Effector CD4-positive, alpha-beta T cell (primary cell): ENCODE data around the gene ADCY1.

ENCODE experiments used
- DNase-seq: peaks from one replicate; pipeline ENCODE4 v3.0.0-alpha.2; 2020

Gene ADCY1

DNA sequence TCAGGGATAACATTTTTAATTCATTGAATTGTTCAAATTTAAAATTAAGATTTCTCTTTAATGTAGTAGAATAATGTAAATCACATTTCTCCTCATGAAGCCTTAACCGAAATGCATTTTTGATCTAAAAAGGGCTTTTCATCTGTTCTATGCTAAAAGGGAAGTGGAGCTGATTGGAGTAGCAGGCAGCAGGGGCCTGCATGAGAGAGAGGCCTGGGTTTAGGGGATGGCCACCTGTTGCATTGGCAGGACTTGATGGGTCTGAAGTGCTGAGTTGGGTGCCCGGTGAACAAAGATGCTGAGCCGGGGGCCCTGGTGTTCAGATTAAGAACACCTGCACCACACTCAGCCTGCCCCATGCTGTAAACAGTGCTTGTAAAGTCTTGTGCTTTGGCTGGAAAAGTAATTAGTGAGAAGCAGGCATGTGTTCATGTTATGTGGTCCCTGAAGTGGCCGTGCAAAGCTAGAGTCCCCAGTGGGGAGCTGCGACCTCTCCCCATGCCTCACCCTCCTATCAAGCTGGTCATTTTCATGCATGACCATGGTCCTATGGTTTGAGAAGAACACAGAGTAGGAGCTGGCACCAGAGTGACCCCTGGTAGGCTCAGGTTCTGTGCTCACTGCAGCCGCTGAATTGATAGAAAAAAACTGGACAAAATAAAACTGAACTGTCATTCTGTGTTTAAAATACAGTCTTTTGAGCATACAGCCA lies 124.3 kb downstream of the ADCY1 start:
- DNase-seq = no peak

DNA sequence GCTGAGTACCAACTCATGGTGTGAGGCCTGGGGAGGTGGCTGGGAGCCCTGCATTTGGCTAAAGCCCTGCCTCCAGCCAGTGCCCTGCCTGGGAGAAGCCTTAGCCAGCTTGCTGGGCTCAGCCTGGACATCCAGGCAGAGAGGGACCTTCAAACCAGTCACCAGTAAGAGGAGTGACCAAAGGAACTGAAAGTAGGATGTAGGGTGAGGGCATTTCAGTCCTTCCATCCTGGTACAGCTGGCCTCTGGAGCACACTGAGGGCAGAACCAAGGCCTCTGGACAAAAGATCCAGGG lies 124.8 kb downstream of the ADCY1 start:
- no peak for DNase-seq

DNA sequence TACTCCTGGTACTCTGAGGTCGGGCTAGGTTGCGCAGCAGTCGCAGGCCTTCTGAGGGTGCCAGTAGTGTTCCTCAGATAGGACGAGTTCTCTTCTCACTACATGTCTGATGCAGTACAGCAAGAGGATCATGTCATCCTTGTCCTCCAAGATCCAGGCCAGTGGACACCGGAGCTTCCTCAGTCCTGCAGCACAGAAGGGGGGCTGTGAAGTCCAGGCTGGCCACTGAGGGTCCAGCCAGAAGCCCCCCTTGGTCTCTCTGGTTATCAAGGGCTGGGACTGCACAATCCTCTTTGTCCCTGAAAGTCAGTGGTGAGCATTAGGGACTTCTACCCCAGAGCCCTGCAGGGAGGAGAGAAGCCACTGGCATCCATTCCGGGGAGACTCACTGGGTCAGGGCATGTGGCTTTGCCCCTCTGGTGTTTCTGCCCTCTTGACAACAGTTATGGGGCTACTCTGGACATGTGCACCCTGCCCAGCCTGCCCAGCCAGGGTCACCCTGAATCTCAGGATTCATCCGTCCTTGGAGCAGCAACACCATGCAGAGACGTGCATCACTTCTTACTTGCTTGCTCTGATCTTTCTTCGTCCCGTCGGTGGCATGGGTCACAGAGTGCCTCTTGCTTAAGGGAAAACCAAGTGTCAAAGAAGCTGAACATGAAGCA lies 125.7 kb downstream of the ADCY1 start:
- no peak for DNase-seq

DNA sequence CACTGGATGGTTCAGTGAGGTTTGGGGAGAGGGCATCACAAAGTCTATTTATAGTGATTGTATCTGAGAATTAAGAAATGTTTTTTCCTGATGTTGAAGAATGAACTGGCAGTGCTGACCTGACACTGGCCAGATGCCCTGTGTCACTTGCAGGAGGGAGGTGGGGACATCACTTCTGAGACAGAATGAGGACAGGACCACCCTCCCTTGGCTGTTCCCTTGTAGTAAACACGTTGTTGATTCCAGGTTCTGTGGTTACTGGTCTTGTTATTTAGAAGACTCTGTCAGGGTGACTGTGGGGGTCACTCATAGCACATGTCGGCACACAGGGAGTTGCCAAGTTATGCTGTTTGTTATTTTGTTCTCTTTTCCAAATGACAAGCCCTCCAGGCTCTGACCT lies 126.4 kb downstream of the ADCY1 start:
- DNase-seq = no peak

DNA sequence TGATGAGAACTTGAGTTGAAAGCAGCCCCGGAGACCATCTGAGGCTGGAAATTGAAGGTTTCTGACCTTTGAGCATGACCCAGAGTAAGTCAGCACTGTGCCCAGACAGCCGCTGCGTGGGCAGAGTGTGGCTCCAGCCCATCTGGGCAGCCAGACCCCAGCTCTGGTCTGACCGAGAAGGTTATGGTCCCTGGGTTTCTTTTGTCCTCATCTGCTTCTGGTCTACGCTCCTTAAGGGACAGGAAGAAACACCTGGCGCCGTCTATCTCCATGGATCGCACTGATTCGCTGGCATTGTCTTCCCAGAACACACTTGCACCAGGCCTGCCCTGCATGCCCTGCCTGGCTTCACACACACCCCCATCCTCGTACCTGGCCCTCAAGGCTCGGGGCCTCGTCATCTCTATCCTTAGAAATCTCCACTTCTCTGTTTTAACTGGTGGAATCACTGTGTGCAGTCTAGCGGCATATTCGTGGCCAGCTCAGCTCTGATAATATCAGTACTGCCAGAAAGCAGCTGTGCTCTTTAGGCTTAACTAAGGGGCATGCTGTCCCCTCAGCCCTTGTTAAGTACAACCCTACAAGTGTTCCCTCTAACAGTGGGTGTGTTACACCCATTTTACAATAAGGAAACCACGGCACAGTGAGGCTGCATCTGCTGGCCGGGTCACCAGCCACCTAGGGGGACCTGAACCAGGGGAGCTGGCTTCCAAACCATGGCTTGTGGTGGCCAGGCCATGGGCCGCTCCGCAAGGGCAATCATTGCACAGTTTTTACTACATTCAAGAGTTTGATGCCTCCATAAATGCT lies 127.7 kb downstream of the ADCY1 start:
- DNase-seq = no peak

DNA sequence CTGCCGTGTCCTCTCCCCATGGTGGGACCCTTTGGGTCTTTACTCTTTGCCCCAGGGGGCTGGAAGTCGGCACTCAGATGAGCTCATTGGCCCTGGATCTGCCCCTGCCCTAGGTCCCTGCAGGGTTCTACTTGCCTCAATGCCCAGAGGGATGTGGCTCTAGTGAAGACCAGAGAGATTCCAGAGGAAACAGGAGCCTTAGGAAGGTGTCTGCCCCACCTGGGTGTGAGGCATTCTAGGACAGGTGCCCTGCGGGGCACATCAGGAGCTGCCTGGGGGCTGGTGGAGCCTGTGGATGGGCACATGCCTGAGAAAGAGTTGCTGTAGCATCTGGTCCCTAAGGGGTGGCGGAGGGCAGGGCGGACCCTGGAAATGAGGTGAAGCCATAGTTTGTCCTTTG lies 128.6 kb downstream of the ADCY1 start:
- no peak for DNase-seq

DNA sequence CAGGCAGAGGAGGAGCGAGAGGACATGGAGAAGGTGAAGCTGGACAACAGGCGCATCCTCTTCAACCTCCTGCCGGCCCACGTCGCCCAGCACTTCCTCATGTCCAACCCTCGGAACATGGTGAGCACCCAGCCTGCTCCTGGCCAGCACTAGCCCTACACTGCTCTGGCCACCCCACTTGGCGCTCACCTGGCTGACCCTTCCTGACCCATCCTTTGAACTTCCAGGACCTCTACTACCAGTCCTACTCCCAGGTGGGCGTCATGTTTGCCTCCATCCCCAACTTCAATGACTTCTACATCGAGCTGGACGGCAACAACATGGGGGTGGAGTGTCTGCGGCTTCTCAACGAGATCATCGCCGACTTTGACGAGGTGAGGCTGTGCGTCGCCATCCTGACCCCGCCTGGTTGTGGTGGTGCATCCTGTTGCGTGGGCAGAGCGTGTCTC lies 129.2 kb downstream of the ADCY1 start:
- no peak for DNase-seq

DNA sequence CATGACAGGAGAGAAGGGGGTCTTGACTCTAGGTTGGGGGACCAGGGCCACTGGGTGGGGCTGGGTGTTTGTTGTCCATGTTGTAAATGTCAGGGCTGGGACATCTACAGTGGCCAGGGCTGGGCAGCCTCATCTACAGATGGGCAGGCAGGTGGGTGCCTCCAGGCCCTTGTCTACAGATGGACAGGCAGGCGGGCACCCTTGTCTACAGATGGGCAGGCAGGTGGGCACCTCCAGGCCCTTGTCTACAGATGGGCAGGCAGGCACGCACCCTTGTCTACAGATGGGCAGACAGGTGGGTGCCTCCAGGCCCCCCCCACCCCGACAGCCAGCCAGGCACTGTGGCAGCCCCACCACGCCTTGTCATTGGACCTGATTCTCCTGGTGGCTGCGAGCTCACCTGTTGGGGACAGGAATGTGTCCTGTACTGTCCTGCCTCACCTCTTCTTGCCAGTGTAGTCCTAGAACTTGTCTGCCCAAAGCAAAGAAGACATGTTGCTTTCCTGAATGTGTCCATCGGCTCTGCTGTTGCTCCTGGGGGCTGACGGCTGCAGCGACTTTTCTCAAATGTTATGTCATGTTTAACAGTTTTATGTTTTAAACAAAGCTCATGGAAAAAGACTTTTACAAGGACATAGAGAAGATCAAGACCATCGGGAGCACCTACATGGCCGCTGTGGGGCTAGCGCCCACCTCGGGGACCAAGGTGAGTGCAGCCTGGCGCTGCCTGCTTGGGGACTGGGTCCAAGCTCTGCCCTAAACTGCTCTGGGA lies 129.9 kb downstream of the ADCY1 start:
- DNase-seq = no peak

DNA sequence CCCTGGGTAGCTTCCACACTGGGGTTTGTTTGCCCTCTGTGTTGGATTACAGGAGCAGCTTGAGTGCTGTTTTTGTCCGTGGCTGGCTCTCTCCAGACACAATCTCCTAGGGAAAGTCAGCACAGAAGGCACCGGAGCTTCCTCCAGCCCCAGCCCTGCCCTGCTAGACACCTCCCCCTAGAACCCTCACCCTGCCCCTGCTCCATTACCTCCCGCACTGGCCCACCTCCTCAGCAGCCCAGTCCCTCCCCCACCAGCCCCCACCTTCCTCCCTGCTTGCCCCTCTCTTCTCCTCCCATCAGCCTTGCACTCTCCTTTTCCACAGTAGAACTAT lies 130.5 kb downstream of the ADCY1 start:
- DNase-seq = no peak

DNA sequence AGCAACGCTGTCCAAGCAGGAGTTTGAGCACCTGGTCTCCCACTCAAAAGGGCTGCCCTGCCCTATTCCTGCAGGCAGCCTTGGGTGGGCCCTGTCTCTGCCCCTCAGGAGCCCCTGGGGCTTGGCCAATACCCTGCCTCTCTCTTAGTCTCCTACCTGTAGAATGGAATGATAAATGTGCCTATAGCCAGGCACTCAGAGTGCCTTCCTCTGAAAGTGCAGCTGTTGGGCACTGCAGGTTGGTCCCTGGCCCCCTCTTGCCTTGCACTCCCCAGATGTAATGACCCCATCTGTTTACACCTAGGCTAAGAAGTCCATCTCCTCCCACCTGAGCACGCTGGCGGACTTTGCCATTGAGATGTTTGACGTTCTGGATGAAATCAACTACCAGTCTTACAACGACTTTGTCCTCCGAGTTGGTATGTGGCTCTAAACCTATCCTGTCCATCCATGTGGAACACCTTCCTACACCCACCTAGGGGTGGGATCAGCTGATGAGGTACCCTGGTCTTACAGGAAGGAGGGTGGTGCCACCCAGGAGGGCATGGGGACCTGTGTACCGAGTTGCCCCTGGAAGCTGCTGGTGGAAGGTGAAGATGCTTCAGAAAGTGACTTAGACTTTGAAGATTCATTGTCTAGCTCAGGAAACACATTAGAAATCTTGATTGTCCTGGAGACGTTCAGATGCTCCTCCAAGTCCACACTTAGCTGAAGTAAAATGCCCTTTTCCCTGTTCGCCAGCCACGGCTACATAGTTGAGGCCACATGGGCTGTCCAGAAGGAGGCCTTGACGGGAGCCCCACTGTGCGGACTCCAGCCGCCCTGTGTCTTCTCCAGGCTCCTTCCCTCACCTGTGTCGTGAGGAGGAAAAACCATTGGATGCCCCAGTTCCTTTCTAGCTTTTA lies 134.1 kb downstream of the ADCY1 start:
- no peak for DNase-seq

DNA sequence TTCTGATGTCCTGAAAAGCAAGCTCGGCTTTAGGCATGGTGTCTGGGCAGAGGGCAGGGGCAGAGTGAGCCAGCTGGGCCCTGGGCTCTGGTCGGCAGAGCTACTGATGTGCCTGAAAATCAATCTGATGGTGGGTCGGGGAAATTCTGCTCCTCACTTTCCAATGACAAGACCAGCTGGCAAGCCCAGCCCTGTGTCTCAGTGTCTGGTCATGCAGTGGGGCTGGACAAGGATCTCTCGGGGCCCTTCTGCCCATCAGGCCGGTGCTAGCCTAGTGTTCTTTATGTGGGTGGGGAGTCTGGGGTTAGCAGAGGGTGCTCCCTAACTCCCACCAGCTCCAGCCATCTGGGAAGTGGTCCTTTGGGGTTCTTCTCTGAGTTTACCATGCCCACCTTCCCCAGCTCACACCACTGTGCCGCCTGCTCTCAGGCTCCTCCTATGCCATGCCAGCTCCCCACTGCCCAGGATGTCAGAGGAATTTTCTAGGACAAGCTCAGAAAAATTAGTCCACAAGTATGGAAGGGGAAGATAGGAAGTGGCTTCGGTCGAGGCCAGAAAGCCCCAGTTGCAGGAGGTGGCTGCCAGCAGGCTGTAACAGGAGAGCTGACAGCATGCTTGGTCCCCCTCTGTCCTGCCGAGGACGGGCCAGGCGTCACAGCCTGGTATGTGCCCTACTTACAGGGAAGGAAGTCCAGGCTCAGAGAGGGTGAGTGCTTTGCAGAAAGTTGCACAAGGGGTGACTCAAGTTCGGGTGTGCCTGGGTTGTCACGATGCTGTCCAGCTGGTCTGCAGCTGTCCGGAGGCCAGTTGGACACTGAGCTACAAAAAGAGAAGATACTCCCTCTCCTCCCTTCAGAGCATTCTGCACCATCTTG lies 135.2 kb downstream of the ADCY1 start:
- no peak for DNase-seq

DNA sequence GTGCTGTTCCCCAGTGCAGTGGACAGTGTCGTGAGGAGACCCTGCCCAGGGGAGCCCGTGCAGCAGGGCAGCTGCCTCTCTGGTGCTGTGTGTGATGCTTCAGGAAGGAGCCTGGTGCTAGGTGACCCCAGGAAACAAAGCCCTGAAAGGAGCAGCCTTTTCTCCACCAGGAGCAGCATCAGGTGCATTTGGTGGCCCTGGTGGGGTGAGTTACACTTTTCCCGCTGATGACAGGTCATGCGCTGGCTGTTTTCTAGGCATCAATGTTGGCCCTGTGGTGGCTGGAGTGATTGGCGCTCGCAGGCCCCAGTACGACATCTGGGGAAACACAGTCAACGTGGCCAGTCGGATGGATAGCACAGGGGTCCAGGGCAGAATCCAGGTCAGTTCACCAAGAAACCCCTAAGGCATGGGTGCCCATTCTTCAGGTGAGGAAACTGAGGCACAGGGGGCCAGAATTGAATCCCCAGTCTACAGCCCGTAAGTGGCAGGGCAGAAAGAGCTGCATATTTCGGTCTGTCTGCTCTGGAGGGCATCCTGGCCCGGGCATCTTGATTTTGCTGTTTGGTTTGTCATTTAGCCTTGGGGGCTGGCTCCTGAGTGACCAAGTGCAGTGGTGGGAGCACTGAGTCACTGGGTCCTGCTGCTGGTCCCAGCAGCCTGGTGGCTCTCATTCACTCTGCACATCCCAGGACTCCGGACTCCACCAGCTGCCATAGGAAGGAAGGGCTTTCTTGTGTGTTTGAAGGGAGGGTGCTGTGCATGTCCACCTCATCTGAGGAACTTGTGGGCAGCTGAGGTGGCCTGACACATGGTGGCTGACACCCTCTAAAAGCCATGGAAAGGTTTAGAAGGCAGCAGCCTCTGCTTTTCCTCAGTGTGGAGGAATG lies 136.3 kb downstream of the ADCY1 start:
- no peak for DNase-seq

DNA sequence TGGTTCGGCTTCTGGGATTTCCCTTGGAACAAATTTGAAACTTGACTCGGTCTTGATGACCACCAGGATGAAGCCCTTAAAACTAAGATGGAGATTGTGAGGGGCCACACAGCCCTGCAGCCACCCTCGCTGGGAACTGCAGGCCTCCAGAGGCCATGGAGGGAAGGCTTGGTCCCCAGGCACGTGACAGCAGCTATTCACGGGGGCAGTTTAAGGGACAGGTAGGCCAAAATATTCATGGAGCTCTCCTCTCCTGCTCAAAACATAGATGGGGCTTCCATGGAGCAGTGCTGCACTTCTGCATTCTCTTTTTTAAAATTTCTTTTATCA lies 137.0 kb downstream of the ADCY1 start:
- no peak for DNase-seq

DNA sequence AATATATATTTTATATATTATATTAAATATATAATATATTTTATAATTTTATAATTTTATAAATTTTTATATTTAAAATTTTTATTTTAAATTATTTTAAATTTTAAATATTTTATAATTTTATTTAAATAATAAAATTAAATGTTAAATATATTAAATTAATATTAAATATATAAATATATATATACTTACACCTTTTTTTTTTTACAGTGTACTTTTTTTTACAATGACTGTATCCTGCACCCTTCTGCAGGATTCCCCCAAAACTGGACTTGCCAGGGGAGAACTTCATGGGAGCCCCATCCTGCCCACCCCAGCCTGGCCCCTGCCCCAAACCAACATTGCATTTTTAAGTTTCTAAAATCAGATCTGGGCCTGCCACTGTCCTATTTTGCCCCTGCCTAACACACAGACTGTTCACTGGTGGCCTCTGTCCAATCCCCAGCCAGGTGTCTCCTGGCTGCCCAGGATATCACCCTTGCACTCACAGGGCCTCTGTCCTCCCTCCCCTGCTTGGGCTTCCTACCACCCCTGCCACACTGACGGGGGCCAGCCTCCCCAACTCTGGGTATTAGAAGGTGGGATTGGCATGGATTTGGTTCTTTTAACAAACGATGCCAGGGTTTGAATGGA lies 138.0 kb downstream of the ADCY1 start:
- DNase-seq = no peak

DNA sequence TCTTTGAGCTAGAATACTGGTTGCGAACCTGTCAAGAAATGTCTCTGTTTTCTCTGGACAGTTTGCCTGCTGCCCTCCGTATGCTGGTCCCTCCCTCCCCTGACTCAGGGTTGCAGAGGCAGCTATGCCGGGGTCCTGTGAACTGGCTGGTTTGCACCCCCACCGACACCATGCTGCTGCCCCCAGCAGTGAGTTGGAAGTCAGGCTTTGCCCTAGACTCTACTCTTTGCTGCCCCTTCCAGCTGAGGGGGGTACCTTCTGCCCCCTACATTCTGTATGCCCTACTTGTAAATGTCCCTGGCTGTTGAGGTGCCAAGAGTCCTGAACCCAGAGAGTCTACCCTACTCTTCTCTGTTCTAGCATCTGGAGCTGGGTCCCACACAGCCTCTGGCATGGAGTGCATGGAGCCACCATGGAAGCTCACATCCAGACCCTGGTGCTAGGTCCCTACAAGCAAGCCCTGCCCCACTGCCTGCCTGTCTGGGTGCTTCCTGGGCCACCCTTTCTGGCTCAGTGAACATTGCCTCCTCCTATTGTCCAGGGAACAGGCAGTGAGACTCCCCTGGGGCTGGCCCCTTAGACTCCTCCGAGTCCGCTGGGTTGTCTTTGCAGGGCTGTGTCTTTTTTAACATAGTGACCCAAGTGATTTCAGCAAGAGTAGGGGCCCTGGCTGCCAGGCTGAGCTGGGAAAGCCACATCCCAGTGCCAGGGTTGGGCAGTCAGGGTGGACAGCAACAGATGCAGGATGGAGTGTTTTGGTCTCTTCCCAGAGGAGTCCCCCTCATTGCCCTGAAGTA lies 138.9 kb downstream of the ADCY1 start:
- no peak for DNase-seq

DNA sequence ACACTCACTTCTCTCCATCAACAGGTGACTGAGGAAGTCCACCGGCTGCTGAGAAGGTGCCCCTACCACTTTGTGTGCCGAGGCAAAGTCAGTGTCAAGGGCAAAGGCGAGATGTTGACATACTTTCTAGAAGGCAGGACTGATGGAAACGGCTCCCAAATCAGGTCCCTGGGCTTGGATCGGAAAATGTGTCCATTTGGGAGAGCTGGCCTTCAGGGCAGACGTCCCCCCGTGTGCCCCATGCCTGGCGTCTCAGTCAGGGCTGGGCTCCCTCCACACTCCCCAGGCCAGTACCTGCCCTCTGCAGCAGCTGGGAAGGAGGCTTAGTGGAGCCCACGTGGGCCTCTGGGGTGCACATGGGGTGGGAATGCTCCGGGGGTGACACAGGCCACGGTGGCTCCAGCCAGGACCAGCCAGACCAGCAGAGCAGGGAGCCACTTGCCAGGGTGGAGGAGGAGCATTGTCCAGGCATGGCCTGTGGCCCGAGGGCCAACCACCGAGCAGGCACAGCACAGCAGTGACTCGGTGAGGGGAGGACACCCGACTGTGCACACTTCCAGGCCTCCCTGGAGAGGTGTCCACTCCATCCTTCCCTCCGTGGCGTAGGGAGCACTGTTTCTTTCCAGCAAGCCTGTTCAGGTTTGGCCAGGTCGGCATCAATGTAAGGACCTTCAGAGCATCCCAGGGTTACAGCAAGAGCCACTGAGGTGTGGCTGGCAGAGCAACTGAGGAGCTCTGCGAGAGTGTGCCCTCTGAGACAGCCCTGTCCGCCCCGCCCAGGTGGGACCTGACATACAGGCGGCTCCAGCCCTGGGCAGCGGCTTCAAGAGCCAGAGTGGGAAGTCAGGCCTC lies 139.7 kb downstream of the ADCY1 start:
- no peak for DNase-seq

DNA sequence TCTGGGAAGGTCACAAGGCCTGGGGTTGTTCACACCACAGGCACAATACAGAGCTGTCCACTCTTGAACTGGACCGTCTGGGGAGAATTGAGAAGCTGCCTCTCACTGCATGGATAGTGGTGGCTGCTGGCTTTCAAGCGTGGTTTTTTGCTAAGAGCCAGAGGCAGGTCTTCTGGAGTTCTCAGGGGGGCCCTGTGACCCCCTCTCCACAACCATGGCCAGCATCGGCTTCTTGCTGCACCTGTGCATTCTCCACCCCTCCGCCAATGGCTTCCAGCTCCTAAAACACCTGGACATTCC lies 140.3 kb downstream of the ADCY1 start:
- no peak for DNase-seq
